GM19397 (cell line): ENCODE results near the gene ZNF540.
A peak's percentile ranks its signal among the peaks of the same experiment; 100 is the strongest.
"Not testable (repeated sequence)": the region's sequence is repeated elsewhere in the genome, so short reads cannot be mapped to it uniquely, and the experiment has no call there.

Experiments used
- ATAC-seq: cut with Tn5 transposase; IDR thresholded peaks from one replicate; pipeline ENCODE4 v1.9.1; 2021; ENCODE audit warnings: mild to moderate bottlenecking, moderate library complexity; ENCODE audit not compliant: unreplicated experiment

Gene ZNF540

GRCh38 chr19:37594304-37594981, at the start of gene ZNF540, which contains the start of gene ZNF571:
ZNF540 (plus strand) TSS chr19:37594876; CDS start chr19:37598448, 3,572 bp downstream.
ZNF571 (minus strand) TSS chr19:37594792; CDS start chr19:37586676, 8,116 bp downstream.
- peak; percentile 98 for ATAC-seq

DNA sequence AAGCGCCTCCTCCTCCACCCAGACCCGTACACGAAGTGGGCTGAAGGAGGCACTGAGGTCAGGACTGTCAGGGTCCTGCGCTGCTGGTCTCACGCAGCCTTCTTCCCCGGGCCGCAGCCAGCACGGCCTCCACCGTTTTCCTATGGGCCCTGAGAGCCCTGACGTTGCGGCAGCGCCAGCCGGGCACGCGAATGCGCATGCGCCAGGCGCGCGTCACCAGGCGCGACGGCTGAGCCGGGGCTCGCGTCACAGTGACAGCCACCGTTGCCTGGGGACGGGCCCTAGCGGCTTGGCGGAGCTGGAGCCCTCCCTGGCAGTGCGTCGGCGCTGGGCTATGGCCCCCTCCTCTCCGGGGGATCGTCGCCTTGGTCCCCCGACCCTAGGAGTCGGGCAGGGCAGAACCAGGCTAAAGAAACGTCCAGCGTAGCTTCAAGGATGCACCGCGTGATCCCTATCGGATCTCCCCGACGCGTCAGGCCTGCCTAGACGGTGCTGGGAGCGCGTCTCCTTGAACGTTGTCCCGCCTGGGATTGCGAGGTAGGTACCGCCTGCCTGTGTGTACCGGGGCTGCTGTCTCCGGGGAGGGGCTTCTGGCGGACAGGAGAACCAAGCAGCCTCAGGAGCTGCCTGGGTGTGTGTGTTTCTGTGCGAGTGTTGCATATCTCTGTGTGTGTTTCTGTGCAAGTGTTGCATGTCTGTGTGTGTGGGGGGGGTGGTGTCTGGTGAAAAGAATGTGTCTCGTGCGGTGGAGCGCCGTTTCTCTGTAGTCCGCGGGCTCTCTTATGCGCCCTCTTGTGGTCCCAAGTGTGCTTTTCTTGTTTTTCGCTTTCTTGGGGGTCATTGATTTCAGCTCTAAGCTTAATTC, 43.3 kb upstream of the ZNF540 start:
- ATAC-seq = no peak

- ATAC-seq = no peak
Measured at GRCh38 chr19:37563518-37563917, 31.2 kb upstream of the ZNF540 start.

DNA sequence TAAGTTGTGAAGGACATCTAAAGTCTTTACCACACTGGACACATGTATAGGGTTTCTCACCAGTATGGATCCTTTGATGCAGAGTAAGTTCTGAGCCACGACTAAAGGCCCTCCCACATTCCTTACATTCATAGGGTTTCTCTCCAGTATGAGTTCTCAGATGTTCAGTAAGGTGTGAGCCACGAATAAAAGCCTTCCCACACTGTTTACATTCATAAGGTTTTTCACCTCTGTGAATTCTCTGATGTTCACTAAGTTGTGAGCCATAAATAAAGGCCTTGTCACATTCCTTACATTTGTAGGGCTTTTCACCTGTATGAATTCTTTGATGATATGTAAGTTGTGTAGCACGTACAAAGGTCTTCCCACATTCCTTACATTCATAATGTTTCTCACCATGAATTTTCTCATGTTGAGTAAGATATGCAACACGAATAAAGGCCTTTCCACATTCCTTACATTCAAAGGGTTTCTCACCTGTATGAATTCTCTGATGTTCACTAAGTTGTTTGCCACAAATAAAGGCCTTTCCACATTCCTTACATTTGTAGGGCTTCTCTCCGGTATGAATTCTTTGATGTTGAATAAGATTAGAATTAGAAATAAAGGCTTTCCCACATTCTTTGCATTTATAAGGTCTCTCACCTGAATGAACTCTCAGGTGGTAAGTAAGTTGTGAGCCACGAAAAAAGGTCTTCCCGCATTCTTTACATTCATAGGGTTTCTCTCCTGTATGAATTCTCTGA, 29.9 kb upstream of the ZNF540 start:
- no peak for ATAC-seq

- no peak for ATAC-seq
Measured at GRCh38 chr19:37565370-37565669, 29.4 kb upstream of the ZNF540 start.

GRCh38 chr19:37572203-37572602, 22.5 kb upstream of the ZNF540 start:
- no peak for ATAC-seq

DNA sequence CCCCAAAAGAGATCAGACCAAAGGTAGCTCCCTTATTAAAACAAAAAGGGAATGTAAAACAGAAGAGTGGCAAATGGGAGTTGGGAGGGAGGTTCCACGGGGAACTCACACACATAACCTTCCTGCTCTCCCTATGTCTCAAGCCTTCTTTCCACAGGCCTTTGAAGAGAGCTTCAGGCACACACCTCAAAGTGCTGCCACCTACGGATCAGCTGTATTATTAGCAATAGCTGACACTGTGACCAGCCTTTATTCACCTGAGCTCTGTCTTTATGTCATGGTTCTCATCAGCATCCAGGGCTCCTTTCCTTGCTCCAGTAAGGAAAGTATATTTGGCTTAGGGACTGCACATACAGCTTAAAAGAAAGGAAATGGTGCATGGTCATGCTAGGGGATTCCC, 11.3 kb upstream of the ZNF540 start:
- no peak for ATAC-seq

DNA sequence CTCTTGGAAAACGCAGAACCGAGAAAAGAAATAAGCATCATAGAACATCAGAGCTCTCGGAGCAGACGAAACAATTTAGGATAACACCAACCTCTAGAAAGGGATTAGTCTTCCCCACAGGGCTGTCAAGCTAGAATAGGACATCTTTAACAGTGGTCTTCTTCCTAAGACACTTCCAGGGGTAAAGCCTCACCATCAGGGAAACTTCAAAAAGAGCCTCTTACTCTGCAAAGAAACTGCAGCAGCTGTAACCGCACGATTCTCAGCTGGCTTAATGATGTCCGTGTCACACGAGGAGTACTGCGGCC, 726 bp upstream of the ZNF540 start:
- ATAC-seq = no peak

- no peak for ATAC-seq
Measured at GRCh38 chr19:37594982-37595382, 306 bp downstream of the ZNF540 start.

DNA sequence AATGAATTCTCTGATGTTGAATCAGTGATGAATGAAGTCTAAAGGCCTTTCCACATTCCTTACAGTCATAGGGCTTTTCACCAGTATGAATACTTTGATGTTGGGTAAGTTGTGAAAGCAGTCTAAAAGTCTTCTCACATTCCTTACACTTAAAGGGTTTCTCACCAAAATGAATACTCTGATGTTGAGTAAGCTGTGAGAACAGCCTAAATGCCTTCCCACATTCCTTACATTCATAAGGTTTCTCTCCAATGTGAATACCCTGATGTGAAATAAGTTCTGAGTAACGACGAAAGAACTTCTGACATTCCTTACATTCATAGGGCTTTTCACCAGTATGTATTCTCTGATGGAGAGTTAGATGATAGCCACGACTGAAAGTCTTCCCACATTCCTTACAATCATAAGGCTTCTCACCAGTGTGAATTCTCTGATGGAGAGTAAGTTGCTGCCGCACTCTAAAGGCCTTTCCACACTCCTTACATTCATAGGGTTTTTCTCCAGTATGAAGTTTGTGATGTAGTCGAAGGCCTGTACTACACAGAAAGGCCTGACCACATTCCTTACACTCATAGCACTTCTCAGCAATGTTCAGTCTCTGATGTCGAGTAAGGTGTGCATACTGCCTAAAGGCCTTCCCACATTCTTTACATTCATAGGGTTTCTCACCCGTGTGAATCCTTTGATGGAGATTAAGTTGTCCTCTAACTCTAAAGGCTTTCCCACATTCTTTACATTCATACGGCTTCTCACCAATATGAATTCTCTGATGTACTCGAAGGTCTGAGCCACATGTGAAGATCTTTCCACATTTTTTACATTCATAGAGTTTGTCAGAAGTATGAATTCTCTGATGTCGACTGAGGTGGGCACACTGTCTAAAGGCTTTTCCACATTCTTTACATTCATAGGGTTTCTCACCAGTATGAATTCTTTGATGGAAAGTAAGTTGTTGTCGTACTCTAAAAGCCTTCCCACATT, 40.7 kb downstream of the ZNF540 start:
- no peak for ATAC-seq

DNA sequence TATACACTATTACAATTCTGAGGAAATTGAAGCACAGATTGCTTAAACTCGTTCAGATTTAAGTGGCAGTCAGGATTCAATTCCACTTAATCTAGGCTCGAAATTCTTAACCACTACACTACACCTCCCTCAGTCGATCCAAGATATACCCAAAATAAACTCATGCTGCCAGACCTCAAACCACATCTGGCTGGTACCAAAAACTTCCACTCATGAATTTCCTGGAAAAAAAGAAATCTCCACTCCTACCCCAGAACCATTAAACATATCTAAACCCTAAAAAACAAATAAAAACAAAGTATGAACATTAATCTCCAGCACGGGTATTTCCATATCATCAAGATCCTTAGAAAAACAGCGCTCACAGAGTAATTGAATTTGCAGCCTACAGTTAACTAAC, 59.4 kb downstream of the ZNF540 start:
- ATAC-seq = no peak

- peak; percentile 41 for ATAC-seq
Measured at GRCh38 chr19:37654629-37655300, 60.1 kb downstream of the ZNF540 start.

DNA sequence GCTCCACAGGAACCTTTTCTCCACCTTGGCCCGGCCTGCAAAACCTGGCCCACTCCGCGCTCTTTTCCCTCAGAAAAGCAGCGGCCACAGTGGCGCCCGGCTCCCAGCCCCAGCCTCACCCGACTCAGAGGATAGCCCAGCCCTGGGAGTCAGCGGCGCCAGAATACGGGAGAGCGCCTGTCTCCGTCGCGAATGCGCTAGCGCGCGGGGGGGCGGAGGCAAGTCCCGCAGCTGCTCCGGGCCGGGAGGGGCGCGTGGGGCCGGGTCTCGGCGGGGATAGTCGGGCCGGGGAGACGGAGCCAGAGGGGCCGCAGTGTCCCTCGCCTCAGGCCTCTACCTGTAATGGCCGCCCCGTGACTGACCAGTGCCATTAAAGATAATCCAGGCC, 60.6 kb downstream of the ZNF540 start, which contains the start of gene ZFP30:
Gene ZFP30, minus strand, starts transcription at position 165 of the 388 bp plus-strand sequence. CDS start 7,643 bp downstream, outside the sequence.
- peak; percentile 69 for ATAC-seq

DNA sequence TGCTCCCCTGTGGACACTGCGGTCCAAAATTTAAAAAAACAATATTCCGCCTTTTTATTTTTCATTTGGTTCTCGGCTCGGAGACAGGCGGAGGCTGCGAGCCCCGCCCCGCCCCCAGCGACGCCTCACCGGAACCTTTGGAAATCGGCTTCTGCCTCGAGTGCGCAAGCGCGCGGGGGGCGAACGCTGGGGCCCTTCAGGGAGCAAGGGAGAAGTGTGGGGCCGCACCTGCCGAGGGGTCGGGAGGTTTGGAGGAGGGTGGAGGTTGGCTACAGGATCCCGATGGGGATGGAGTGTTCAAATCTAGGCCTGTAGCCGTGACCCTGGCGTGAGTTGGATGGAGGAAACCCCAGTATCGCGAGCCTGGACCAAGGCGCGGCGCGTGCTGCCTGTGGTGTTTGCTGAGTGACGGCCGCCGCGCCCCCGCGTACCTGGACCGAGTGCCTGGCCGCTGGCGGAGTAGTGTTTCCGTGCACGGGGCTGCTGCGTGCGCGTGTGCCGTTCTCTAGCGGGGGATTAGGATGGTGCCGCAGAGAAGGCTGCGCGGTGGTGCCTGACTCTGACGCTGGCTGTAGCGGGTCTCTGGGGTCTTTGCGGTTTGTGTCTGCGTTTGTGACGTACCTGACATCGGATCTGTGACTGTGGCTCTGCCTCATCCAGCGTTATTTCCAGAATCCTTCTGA, 61.2 kb downstream of the ZNF540 start:
- ATAC-seq = peak; percentile 66

DNA sequence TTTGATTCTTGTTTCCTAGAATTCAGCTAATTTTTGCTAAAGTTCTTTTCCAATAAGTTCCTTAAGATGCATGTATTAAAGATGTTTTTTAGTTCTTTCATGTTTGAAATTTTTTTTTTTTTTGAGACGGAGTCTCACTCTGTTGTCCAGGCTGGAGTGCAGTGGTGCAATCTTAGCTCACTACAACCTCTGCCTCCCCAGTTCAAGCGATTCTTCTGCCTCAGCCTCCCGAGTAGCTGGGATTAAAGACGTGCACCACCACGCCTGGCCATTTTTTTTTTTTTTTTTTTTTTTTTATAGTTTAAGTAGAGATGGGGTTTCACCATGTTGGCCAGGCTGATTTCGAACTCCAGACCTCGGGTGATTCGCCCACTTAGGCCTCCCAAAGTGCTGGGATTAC, 62.5 kb downstream of the ZNF540 start:
- not testable (repeated sequence) for ATAC-seq
